Neural cell (in vitro differentiated cells): ENCODE results near the gene SLCO4A1. TPM values are rescaled to one million over a fixed set of nuclear protein-coding genes. Genes with fewer than 3 reads are reported as not detected.

ENCODE experiments used
- H2AFZ ChIP-seq: fragments of 200-600, 300-800 bp; sonication (generic), shearing (Covaris generic); 2 replicates; pipeline ENCODE4 v1.6.0; 2014; ENCODE audit warnings: low read depth, mild to moderate bottlenecking, antibody characterized with exemption, low read length, moderate library complexity
- H3F3A ChIP-seq: fragments of 200-600 bp; shearing (Covaris generic); 2 replicates; pipeline ENCODE4 v1.6.1; 2016; ENCODE audit warnings: mild to moderate bottlenecking, moderate library complexity, mixed read lengths, antibody characterized with exemption, low read length; ENCODE audit not compliant: insufficient read depth, poor library complexity, severe bottlenecking
- H3K27ac ChIP-seq: fragments of 200-600, 300-800 bp; sonication (generic), shearing (Covaris generic); 2 replicates; pipeline ENCODE4 v1.5.1; 2014; ENCODE audit warnings: mild to moderate bottlenecking, low read length, moderate library complexity
- H3K27me3 ChIP-seq: fragments of 300-800, 200-600 bp; sonication (generic), shearing (Covaris generic); 2 replicates; pipeline ENCODE4 v1.6.0; 2014; ENCODE audit warnings: mild to moderate bottlenecking, low read depth, low read length, moderate library complexity; ENCODE audit not compliant: insufficient read depth
- H3K36me3 ChIP-seq: fragments of 300-800, 200-600 bp; sonication (generic), shearing (Covaris generic); 2 replicates; pipeline ENCODE4 v1.5.1; 2014; ENCODE audit warnings: mild to moderate bottlenecking, antibody characterized with exemption, low read length, moderate library complexity; ENCODE audit not compliant: insufficient read depth
- H3K4me2 ChIP-seq: fragments of 300-800, 200-600 bp; sonication (generic), shearing (Covaris generic); 2 replicates; pipeline ENCODE4 v1.6.0; 2014; ENCODE audit warnings: mild to moderate bottlenecking, low read length
- H3K4me3 ChIP-seq: fragments of 300-800, 200-600 bp; sonication (generic), shearing (Covaris generic); 2 replicates; pipeline ENCODE4 v1.5.1; 2014; ENCODE audit warnings: mild to moderate bottlenecking, low read length, moderate library complexity
- H3K79me2 ChIP-seq: fragments of 200-600 bp; shearing (Covaris generic); replicated peaks from 2 replicates; pipeline ENCODE4 v1.6.0; 2014; ENCODE audit warnings: mild to moderate bottlenecking, low read length, moderate library complexity; ENCODE audit not compliant: insufficient read depth
- H3K9ac ChIP-seq: fragments of 300-800, 200-600 bp; sonication (generic), shearing (Covaris generic); 2 replicates; pipeline ENCODE4 v1.6.1; 2016; ENCODE audit warnings: mild to moderate bottlenecking, low read length, mixed read lengths
- H3K9me2 ChIP-seq: fragments of 200-600 bp; shearing (Covaris generic); 2 replicates; pipeline ENCODE4 v1.6.1; 2016; ENCODE audit warnings: mild to moderate bottlenecking, low read length, mixed read lengths; ENCODE audit not compliant: insufficient read depth
- H3K9me3 ChIP-seq: fragments of 200-600, 300-800 bp; sonication (generic), shearing (Covaris generic); 2 replicates; pipeline ENCODE4 v1.6.1; 2016; ENCODE audit warnings: mild to moderate bottlenecking, mixed run types, low read length, moderate library complexity, mixed read lengths
- H4K20me1 ChIP-seq: fragments of 200-600 bp; shearing (Covaris generic); 2 replicates; pipeline ENCODE4 v1.6.1; 2016; ENCODE audit warnings: mild to moderate bottlenecking, mixed run types; ENCODE audit not compliant: insufficient read depth
- MXI1 ChIP-seq: fragments of 450-650 bp; conservative IDR thresholded peaks from 2 replicates; pipeline ENCODE4 v1.6.1; 2014; ENCODE audit warnings: antibody characterized with exemption, mild to moderate bottlenecking; ENCODE audit not compliant: poor library complexity, severe bottlenecking
- POLR2AphosphoS5 ChIP-seq: IDR thresholded peaks from 2 replicates; pipeline ENCODE4 v1.6.1; 2012
- RAD21 ChIP-seq: fragments of 450-650 bp; conservative IDR thresholded peaks from 2 replicates; pipeline ENCODE4 v1.6.1; 2014; ENCODE audit warnings: antibody characterized with exemption, mild to moderate bottlenecking, moderate library complexity
- SMC3 ChIP-seq: fragments of 450-650 bp; conservative IDR thresholded peaks from 2 replicates; pipeline ENCODE4 v1.6.1; 2014; ENCODE audit warnings: antibody characterized with exemption, mild to moderate bottlenecking, moderate library complexity; ENCODE audit not compliant: poor library complexity
- TAF1 ChIP-seq: IDR thresholded peaks from 2 replicates; pipeline ENCODE4 v1.6.1; 2012; ENCODE audit warnings: low read depth
- polyA plus RNA-seq: library from polyadenylated mRNA; depleted of rRNA; stranded (reverse); fragments of >200 nt; gene quantifications from 2 replicates; pipeline ENCODE4 v1.2.3, GENCODE V29; 2014
- TF ChIP-seq, protein P1 (sequence below): fragments of 450-650 bp; IDR thresholded peaks from 2 replicates; pipeline ENCODE4 v1.5.1; 2014; ENCODE audit warnings: antibody characterized with exemption, mild to moderate bottlenecking, moderate library complexity; ENCODE audit not compliant: poor library complexity, severe bottlenecking

The SLCO4A1 gene
- polyA plus RNA-seq, 1 donor from 2014 or later, result 3.5 TPM

DNA sequence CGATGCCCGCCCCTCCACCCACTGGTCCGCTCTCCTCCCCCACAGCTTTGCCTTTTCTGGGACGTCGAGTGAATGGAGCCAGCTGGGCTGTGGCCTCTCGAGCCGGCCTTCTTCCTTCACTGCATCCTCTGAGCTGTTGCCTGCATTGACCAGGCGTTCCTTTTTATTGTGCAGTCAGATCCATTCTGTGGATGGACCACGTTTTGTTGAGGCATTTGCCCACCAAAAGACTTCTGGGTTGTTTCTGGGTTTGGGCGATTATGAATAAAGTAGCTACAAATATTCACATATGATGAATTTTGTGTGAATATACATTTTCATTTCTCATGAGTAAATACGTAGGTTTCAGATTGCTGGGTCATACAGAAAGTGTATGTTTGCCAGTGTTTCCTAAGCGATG is 76.2 kb downstream of the SLCO4A1 start:
- Histone ChIP-seq H4K20me1 (no peaks in the 10 kb centered on the region), H3K36me3 (no peaks in the 10 kb centered on the region), H3K4me3 (no peak overlapping the region), H3K9ac (no peak overlapping the region), H2AFZ (no peak overlapping the region), H3K79me2 (no peaks in the 10 kb centered on the region), H3F3A (no peaks in the 10 kb centered on the region), H3K4me2 (no peak overlapping the region), H3K27me3 (no peaks in the 10 kb centered on the region), H3K9me2 (no peaks in the 10 kb centered on the region), H3K9me3 (no peaks in the 10 kb centered on the region), H3K27ac (no peak overlapping the region)
- no peak for TF ChIP-seq TAF1
- no peak for TF ChIP-seq MXI1
- TF ChIP-seq, protein P1, sequence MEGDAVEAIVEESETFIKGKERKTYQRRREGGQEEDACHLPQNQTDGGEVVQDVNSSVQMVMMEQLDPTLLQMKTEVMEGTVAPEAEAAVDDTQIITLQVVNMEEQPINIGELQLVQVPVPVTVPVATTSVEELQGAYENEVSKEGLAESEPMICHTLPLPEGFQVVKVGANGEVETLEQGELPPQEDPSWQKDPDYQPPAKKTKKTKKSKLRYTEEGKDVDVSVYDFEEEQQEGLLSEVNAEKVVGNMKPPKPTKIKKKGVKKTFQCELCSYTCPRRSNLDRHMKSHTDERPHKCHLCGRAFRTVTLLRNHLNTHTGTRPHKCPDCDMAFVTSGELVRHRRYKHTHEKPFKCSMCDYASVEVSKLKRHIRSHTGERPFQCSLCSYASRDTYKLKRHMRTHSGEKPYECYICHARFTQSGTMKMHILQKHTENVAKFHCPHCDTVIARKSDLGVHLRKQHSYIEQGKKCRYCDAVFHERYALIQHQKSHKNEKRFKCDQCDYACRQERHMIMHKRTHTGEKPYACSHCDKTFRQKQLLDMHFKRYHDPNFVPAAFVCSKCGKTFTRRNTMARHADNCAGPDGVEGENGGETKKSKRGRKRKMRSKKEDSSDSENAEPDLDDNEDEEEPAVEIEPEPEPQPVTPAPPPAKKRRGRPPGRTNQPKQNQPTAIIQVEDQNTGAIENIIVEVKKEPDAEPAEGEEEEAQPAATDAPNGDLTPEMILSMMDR, result no peak
- no peak for TF ChIP-seq RAD21
- no peak for TF ChIP-seq SMC3
- no peak for TF ChIP-seq POLR2AphosphoS5

DNA sequence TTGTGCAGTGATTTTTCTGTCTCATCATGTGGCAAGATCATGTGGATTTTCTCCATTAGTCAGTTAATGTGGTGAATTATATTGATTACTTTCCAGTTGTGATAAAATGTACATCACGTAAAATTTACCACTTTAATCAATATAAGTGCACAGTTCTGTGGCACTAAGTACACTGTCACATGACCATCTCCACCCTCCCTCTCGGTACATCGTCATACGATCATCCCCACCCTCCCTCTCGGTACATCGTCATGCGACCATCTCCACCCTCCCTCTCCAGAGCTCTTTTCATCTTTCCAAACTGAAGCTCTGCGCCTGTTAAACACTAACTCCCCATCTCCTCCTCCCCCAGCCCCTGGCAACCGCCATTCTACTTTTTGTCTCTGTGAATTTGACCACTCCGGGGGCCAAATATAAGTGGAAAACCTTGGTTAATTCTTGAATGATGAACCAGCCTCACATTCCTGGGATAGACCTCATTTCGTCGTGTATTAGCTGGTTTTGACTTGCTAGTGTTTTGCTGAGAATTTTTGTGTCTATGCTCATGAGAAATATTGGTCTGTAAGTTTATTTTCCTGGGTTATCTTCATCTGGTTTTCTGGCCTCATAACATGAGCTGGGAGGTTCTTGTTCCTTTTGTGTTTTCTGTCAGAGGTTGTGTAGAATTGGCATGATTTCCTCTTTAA is 77.1 kb downstream of the SLCO4A1 start:
- no peak overlapping the region for H3K4me2 ChIP-seq
- H3K9ac ChIP-seq, result no peak overlapping the region
- no peaks in the 10 kb centered on the region for H3K9me3 ChIP-seq
- no peaks in the 10 kb centered on the region for H3K36me3 ChIP-seq
- no peak overlapping the region for H2AFZ ChIP-seq
- H3K9me2 ChIP-seq, result no peaks in the 10 kb centered on the region
- H3K4me3 ChIP-seq, result no peak overlapping the region
- no peak for TF ChIP-seq MXI1
- TF ChIP-seq RAD21, result no peak
- no peaks in the 10 kb centered on the region for H3K79me2 ChIP-seq
- H3K27ac ChIP-seq, result no peak overlapping the region
- H4K20me1 ChIP-seq, result no peaks in the 10 kb centered on the region
- no peaks in the 10 kb centered on the region for H3F3A ChIP-seq
- no peaks in the 10 kb centered on the region for H3K27me3 ChIP-seq

Other genes with a start within 250 kb of the SLCO4A1 start
- gene CABLES2, start 235.2 kb upstream of the SLCO4A1 start, polyA plus RNA-seq, result 8.3 and 8.6 TPM in 2 replicates
- not detected in 2 replicates for gene RBBP8NL, start 215.0 kb upstream of the SLCO4A1 start, polyA plus RNA-seq
- not detected in 2 replicates for gene GATA5, start 166.5 kb upstream of the SLCO4A1 start, polyA plus RNA-seq
- gene NTSR1, start 66.3 kb downstream of the SLCO4A1 start, polyA plus RNA-seq, result 0.05 and 0.22 TPM in 2 replicates
- gene MRGBP, start 154.0 kb downstream of the SLCO4A1 start, polyA plus RNA-seq, result 20.1 and 24.1 TPM in 2 replicates
- 15.6 and 23.3 TPM in 2 replicates for gene OGFR, start 162.3 kb downstream of the SLCO4A1 start, polyA plus RNA-seq
- 1.0 and 3.1 TPM in 2 replicates for gene COL9A3, start 174.5 kb downstream of the SLCO4A1 start, polyA plus RNA-seq
- 9.1 and 9.8 TPM in 2 replicates for gene TCFL5, start 219.3 kb downstream of the SLCO4A1 start, polyA plus RNA-seq